ENCODE results near the gene TSC22D2. TPM values are rescaled to one million over a fixed set of nuclear protein-coding genes. Genes with fewer than 3 reads are reported as not detected.

The TSC22D2 gene
- total RNA-seq, 2 experiments from 2014 or later: 12.3 to 16.7 TPM

DNA sequence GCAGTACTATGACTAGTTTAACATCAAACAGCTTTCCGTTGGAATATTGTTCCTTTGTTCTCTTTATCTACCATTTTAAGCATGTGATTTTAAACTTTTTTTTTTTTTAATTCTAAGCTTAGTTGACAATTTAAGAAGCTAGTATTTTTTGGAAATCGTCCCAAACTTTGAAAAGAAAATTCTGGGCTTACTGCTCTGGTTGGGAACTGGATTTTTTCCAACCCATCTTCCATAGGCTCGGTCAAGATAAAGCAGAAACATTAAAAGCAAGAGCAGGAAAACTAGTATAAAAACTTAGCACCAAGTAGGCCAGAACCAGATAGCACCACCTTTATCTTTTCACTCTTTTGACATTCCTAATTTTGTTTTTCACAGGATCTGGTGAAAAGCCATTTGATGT lies 49.9 kb downstream of the TSC22D2 start:
- Mint-ChIP-seq H3K9me3 (no peaks in the 10 kb centered on the region), H3K36me3 (ENCODE audit: low read depth) (peaks cover 15% of the 10 kb centered on the region), H3K27ac (no peak overlapping the region), H3K4me3 (no peak overlapping the region), H3K27me3 (no peaks in the 10 kb centered on the region), H3K4me1 (ENCODE audit: low read depth) (peaks cover 5% of the 10 kb centered on the region)
- intact Hi-C loops (cut with micrococcal nuclease): no loop called here
- CTCF ChIA-PET: interaction anchor here (1.4 kb wide), 1 partner anchor 23 kb away, joined by 3 read pairs; no protein-coding TSS in a partner anchor
- TF ChIP-seq, protein P1, sequence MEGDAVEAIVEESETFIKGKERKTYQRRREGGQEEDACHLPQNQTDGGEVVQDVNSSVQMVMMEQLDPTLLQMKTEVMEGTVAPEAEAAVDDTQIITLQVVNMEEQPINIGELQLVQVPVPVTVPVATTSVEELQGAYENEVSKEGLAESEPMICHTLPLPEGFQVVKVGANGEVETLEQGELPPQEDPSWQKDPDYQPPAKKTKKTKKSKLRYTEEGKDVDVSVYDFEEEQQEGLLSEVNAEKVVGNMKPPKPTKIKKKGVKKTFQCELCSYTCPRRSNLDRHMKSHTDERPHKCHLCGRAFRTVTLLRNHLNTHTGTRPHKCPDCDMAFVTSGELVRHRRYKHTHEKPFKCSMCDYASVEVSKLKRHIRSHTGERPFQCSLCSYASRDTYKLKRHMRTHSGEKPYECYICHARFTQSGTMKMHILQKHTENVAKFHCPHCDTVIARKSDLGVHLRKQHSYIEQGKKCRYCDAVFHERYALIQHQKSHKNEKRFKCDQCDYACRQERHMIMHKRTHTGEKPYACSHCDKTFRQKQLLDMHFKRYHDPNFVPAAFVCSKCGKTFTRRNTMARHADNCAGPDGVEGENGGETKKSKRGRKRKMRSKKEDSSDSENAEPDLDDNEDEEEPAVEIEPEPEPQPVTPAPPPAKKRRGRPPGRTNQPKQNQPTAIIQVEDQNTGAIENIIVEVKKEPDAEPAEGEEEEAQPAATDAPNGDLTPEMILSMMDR (IDR thresholded peaks at IDR 0.05): no peak
- no peak for DNase-seq
- no peak for ATAC-seq
- POLR2A ChIA-PET: no interaction called here

DNA sequence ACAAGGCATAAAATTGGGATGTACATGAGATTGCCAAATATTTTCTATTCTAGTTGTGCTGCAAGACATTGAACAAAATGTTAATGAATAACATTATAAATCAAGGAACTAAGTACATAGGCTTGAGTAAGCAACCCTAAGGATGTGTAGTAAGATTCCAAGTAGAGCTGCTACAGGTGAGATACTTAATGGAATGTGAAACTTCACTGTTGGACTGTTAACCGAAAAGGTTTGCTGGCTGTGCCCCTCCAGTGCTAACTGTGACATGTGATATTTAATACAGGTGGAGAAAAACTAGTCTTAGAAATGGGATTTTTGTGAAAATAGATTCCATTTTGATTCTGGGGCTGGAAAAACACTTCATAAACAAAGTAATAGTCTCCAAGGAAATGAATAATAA lies 52.4 kb downstream of the TSC22D2 start:
- H3K9me3 Mint-ChIP-seq: no peaks in the 10 kb centered on the region
- H3K36me3 Mint-ChIP-seq (ENCODE audit: low read depth): peaks cover 15% of the 10 kb centered on the region
- no peaks in the 10 kb centered on the region for H3K4me1 Mint-ChIP-seq (ENCODE audit: low read depth)
- H3K27me3 Mint-ChIP-seq: no peaks in the 10 kb centered on the region
- no peak for ATAC-seq
- no peak for DNase-seq
- TF ChIP-seq, protein P1 (IDR thresholded peaks at IDR 0.05): no peak
- no peak overlapping the region for H3K4me3 Mint-ChIP-seq
- POLR2A ChIA-PET: interaction anchor here (0.6 kb wide), 1 partner anchor 18 kb away, joined by 3 read pairs; no protein-coding TSS in a partner anchor
- H3K27ac Mint-ChIP-seq: no peak overlapping the region
- intact Hi-C loops (cut with micrococcal nuclease): no loop called here
- CTCF ChIA-PET: interaction anchor here (1.3 kb wide), 1 partner anchor 20 kb away, joined by 5 read pairs; no protein-coding TSS in a partner anchor

DNA sequence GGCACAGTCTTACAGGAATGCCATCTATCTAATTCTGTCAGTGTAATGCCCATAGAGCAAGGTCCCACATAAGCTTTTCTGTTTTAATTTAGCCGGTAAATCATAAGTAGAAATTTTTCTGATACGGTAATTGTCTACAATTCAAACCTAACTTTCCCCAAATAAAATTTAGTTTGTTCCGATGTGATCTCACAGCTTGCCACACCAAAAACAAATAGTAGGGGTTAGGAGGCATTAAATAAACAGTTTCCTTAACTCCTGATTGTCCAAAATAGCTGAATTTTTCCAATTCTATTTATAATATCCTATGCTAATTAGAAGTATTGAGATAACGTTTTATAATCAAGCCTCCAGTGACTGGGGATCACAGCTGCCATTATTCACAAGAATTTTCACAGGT lies 53.3 kb downstream of the TSC22D2 start:
- ATAC-seq (no peak), DNase-seq (no peak)
- POLR2A ChIA-PET: no interaction called here
- TF ChIP-seq, protein P1 (IDR thresholded peaks at IDR 0.05): no peak
- no peak overlapping the region for H3K4me3 Mint-ChIP-seq
- peaks cover 15% of the 10 kb centered on the region for H3K36me3 Mint-ChIP-seq (ENCODE audit: low read depth)
- no peak overlapping the region for H3K27ac Mint-ChIP-seq
- no peaks in the 10 kb centered on the region for H3K9me3 Mint-ChIP-seq
- intact Hi-C loops (cut with micrococcal nuclease): no loop called here
- CTCF ChIA-PET: interaction anchor here (1.3 kb wide), 1 partner anchor 21 kb away, joined by 5 read pairs; no protein-coding TSS in a partner anchor
- no peaks in the 10 kb centered on the region for H3K4me1 Mint-ChIP-seq (ENCODE audit: low read depth)
- no peaks in the 10 kb centered on the region for H3K27me3 Mint-ChIP-seq

DNA sequence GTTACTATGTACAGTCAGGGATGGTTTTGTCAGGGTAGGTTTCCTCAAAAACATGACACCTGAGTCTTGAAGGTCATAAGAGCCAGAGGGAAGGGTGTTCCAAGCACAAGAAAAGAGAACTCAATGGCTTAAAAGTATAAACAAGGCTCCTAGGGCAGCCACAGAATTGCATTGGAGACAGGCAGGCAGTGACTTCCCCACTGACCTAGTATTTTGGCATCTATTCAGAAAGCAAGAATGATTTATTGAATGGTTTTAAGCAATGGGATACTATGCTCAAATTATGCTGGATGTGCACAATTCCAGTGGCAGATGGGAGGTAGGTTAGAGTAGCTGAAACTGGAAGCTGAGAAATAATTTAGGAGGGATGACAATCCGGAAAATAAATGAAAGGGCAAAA lies 54.0 kb downstream of the TSC22D2 start:
- ChIA-PET CTCF (no interaction called here), POLR2A (no interaction called here)
- DNase-seq: no peak
- H3K4me1 Mint-ChIP-seq (ENCODE audit: low read depth): no peaks in the 10 kb centered on the region
- H3K27ac Mint-ChIP-seq: no peak overlapping the region
- H3K36me3 Mint-ChIP-seq (ENCODE audit: low read depth): peaks cover 15% of the 10 kb centered on the region
- intact Hi-C loops (cut with micrococcal nuclease): no loop called here
- ATAC-seq: no peak
- TF ChIP-seq, protein P1 (IDR thresholded peaks at IDR 0.05): no peak
- no peak overlapping the region for H3K4me3 Mint-ChIP-seq
- H3K9me3 Mint-ChIP-seq: no peaks in the 10 kb centered on the region
- no peaks in the 10 kb centered on the region for H3K27me3 Mint-ChIP-seq

DNA sequence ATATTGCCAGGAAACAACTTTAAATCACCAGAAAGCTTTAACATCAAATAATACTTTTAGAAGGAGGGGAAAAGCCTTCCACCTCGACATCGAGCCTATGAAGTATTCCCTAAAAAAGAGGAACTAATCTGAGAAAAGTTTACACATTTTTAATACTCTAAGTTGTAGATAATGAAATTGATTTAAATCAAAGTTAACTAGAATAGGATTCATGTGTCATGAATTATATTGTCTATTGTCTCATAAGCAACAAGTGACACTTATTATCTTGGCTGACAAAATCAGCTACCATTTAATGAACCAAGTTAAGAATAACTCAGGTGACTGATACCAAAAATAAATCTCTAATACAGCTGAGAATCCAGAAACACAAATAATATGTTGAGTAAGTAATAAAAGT lies 56.6 kb downstream of the TSC22D2 start:
- ChIA-PET CTCF (interaction anchor here (0.7 kb wide), 1 partner anchor 237 kb away, joined by 3 read pairs; no protein-coding TSS in a partner anchor), POLR2A (interaction anchor here (0.7 kb wide), 1 partner anchor 27 kb away, joined by 3 read pairs; no protein-coding TSS in a partner anchor)
- no peak overlapping the region for H3K4me3 Mint-ChIP-seq
- H3K9me3 Mint-ChIP-seq: no peaks in the 10 kb centered on the region
- no peaks in the 10 kb centered on the region for H3K27me3 Mint-ChIP-seq
- H3K27ac Mint-ChIP-seq: no peak overlapping the region
- DNase-seq (no peak), ATAC-seq (no peak)
- H3K36me3 Mint-ChIP-seq (ENCODE audit: low read depth): no peaks in the 10 kb centered on the region
- TF ChIP-seq, protein P1 (IDR thresholded peaks at IDR 0.05): no peak
- intact Hi-C loops (cut with micrococcal nuclease): no loop called here
- peaks cover 3% of the 10 kb centered on the region for H3K4me1 Mint-ChIP-seq (ENCODE audit: low read depth)
